Karpas-422 (cell line): ENCODE measurements around the gene TUBG2. TPM values are rescaled to one million over a fixed set of nuclear protein-coding genes. Genes with fewer than 3 reads are reported as not detected.
"Not testable (repeated sequence)": the region's sequence is repeated elsewhere in the genome, so short reads cannot be mapped to it uniquely, and the experiment has no call there.

Experiments
- DNase-seq: peaks from one replicate; pipeline ENCODE4 v3.0.0-alpha.2; 2015
- H2AFZ ChIP-seq: fragments of 200-600 bp; sonication (generic); 2 replicates; pipeline ENCODE4 v1.6.1; 2014; ENCODE audit warnings: antibody characterized with exemption, low read length, mixed read lengths
- H3K27ac ChIP-seq: fragments of 200-600 bp; sonication (generic); 2 replicates; pipeline ENCODE4 v1.5.1; 2014; ENCODE audit warnings: mild to moderate bottlenecking, low read length, moderate library complexity
- H3K27me3 ChIP-seq: fragments of 200-600 bp; sonication (generic); 2 replicates; pipeline ENCODE4 v1.6.1; 2014; ENCODE audit warnings: low read length, mixed read lengths
- H3K36me3 ChIP-seq: fragments of 200-600 bp; sonication (generic); 2 replicates; pipeline ENCODE4 v1.6.1; 2014; ENCODE audit warnings: low read length, mixed read lengths; ENCODE audit not compliant: insufficient read depth
- H3K4me1 ChIP-seq: fragments of 200-600 bp; sonication (generic); 2 replicates; pipeline ENCODE4 v1.6.1; 2014; ENCODE audit warnings: mild to moderate bottlenecking, low read length, mixed read lengths
- H3K4me2 ChIP-seq: fragments of 200-600 bp; sonication (generic); 2 replicates; pipeline ENCODE4 v1.6.1; 2014; ENCODE audit warnings: low read length, low read depth, mild to moderate bottlenecking; ENCODE audit not compliant: poor library complexity, severe bottlenecking
- H3K4me3 ChIP-seq: fragments of 200-600 bp; sonication (generic); 2 replicates; pipeline ENCODE4 v1.5.1; 2014; ENCODE audit warnings: mild to moderate bottlenecking, antibody characterized with exemption, low read length, mixed read lengths
- H3K79me2 ChIP-seq: fragments of 200-600 bp; sonication (generic); 2 replicates; pipeline ENCODE4 v1.6.1; 2014; ENCODE audit warnings: mild to moderate bottlenecking, low read length, mixed read lengths
- H3K9ac ChIP-seq: fragments of 200-600 bp; sonication (generic); 2 replicates; pipeline ENCODE4 v1.6.0; 2014; ENCODE audit warnings: low read length
- H3K9me2 ChIP-seq: fragments of 200-600 bp; sonication (generic), shearing (Covaris generic); replicated peaks from 2 replicates; pipeline ENCODE4 v1.6.0; 2014; ENCODE audit warnings: mild to moderate bottlenecking, low read length, moderate library complexity; ENCODE audit not compliant: insufficient read depth
- H3K9me3 ChIP-seq: fragments of 300-700, 200-600 bp; sonication (generic); 2 replicates; pipeline ENCODE4 v1.6.1; 2014; ENCODE audit warnings: low read length, mixed read lengths
- H4K20me1 ChIP-seq: fragments of 200-600 bp; sonication (generic); 2 replicates; pipeline ENCODE4 v1.6.1; 2014; ENCODE audit warnings: mild to moderate bottlenecking, antibody characterized with exemption, low read length, low read depth; ENCODE audit not compliant: insufficient read depth
- total RNA-seq: library from RNA; depleted of rRNA; stranded (reverse); fragments of >200 nt; shearing (Covaris generic); gene quantifications from 2 replicates; pipeline ENCODE4 v1.2.3, GENCODE V29; 2014; ENCODE audit warnings: low replicate concordance; rRNA removed

TUBG2 gene
- 15.3 and 17.5 TPM in 2 replicates for total RNA-seq

- no peaks in the 10 kb centered on the region for H3K79me2 ChIP-seq
- H3K4me2 ChIP-seq = peak within 1 kb of the TSS; percentile 98
- peak within 1 kb of the TSS; percentile 87 for H3K9ac ChIP-seq
- no peaks in the 10 kb centered on the region for H3K9me3 ChIP-seq
- peak within 1 kb of the TSS; percentile 30; the same call in 1 of the 2 replicates for H3K27ac ChIP-seq
- no peaks in the 10 kb centered on the region for H4K20me1 ChIP-seq
- H3K9me2 ChIP-seq = no peaks in the 10 kb centered on the region
- H3K4me3 ChIP-seq = peak within 1 kb of the TSS; percentile 95
- peaks cover 21% of the 10 kb centered on the region for H3K4me1 ChIP-seq
- peak; percentile 97 for DNase-seq
- H2AFZ ChIP-seq = peak within 1 kb of the TSS; percentile 93
- H3K27me3 ChIP-seq = no peaks in the 10 kb centered on the region
- H3K36me3 ChIP-seq = no peaks in the 10 kb centered on the region
These were observed at the start of gene TUBG2 for GRCh38 chr17:42659079-42659931. Gene TUBG2 (plus strand): TSS chr17:42659284. CDS start chr17:42659504, 220 bp downstream.

GRCh38 chr17:42609814-42610801 is 49.0 kb upstream of the TUBG2 start:
- H3K27me3 ChIP-seq, H3K9me2 ChIP-seq, H3K9me3 ChIP-seq, H4K20me1 ChIP-seq, H3K36me3 ChIP-seq: not testable (repeated sequence)
- Histone ChIP-seq H3K4me1 (peaks cover 31% of the 10 kb centered on the region), H3K4me3 (peak overlapping the region; percentile 98), H3K79me2 (peaks cover 50% of the 10 kb centered on the region), H3K9ac (peak overlapping the region; percentile 95), H2AFZ (peak overlapping the region; percentile 97), H3K4me2 (peak overlapping the region; percentile 99), H3K27ac (peak overlapping the region; percentile 46)
- peak; percentile 60 for DNase-seq

- DNase-seq = no peak
- H3K4me2 ChIP-seq = no peak overlapping the region
- no peaks in the 10 kb centered on the region for H3K27me3 ChIP-seq
These were observed 47.1 kb upstream of the TUBG2 start for GRCh38 chr17:42612013-42612412.

GRCh38 chr17:42613699-42614295 is 45.3 kb upstream of the TUBG2 start:
- no peaks in the 10 kb centered on the region for H3K9me2 ChIP-seq
- H3K36me3 ChIP-seq = peaks cover 12% of the 10 kb centered on the region; the same call in 1 of the 2 replicates
- no peak overlapping the region for H2AFZ ChIP-seq
- H3K79me2 ChIP-seq = peaks cover 13% of the 10 kb centered on the region
- no peak overlapping the region for H3K27ac ChIP-seq
- H3K4me1 ChIP-seq = peaks cover 23% of the 10 kb centered on the region
- no peak overlapping the region for H3K9ac ChIP-seq
- H3K4me3 ChIP-seq = no peak overlapping the region
- H3K4me2 ChIP-seq = no peak overlapping the region
- H3K9me3 ChIP-seq = no peaks in the 10 kb centered on the region
- no peaks in the 10 kb centered on the region for H3K27me3 ChIP-seq
- no peaks in the 10 kb centered on the region for H4K20me1 ChIP-seq
- DNase-seq = no peak

More at GRCh38 chr17:42612013-42612412, 47.1 kb upstream of the TUBG2 start:
- Histone ChIP-seq H3K27ac (no peak overlapping the region), H3K4me1 (peaks cover 21% of the 10 kb centered on the region), H3K9ac (no peak overlapping the region), H2AFZ (no peak overlapping the region), H3K36me3 (peaks cover 12% of the 10 kb centered on the region; the same call in 1 of the 2 replicates), H4K20me1 (no peaks in the 10 kb centered on the region), H3K4me3 (no peak overlapping the region), H3K9me3 (no peaks in the 10 kb centered on the region), H3K9me2 (no peaks in the 10 kb centered on the region), H3K79me2 (peaks cover 31% of the 10 kb centered on the region)

- no peak for DNase-seq
- no peaks in the 10 kb centered on the region for H4K20me1 ChIP-seq
- no peak overlapping the region for H3K4me3 ChIP-seq
- H3K4me2 ChIP-seq = peak overlapping the region; percentile 33
- H3K9me2 ChIP-seq = no peaks in the 10 kb centered on the region
- H3K27ac ChIP-seq = no peak overlapping the region
- no peaks in the 10 kb centered on the region for H3K9me3 ChIP-seq
- H2AFZ ChIP-seq = no peak overlapping the region
- H3K36me3 ChIP-seq = 0 out of 2 replicates have a peak, but pooled peaks cover 5% of the 10 kb centered on the region
- H3K4me1 ChIP-seq = peaks cover 20% of the 10 kb centered on the region
- no peaks in the 10 kb centered on the region for H3K79me2 ChIP-seq
- 0 out of 2 replicates have a peak overlapping the region, but pooled peaks have one; percentile 19 for H3K9ac ChIP-seq
- H3K27me3 ChIP-seq = no peaks in the 10 kb centered on the region
These were observed 41.1 kb upstream of the TUBG2 start for GRCh38 chr17:42617956-42618431.

GRCh38 chr17:42618442-42619150 is 40.5 kb upstream of the TUBG2 start:
- Histone ChIP-seq H3K27me3 (no peaks in the 10 kb centered on the region), H3K9ac (peak overlapping the region; percentile 19), H3K36me3 (0 out of 2 replicates have a peak, but pooled peaks cover 5% of the 10 kb centered on the region), H4K20me1 (no peaks in the 10 kb centered on the region), H3K9me3 (no peaks in the 10 kb centered on the region), H3K27ac (no peak overlapping the region), H3K9me2 (no peaks in the 10 kb centered on the region), H2AFZ (no peak overlapping the region; the same call in 1 of the 2 replicates), H3K4me1 (peaks cover 20% of the 10 kb centered on the region), H3K4me3 (no peak overlapping the region), H3K79me2 (no peaks in the 10 kb centered on the region), H3K4me2 (peak overlapping the region; percentile 33)
- peak; percentile 66 for DNase-seq

- not testable (repeated sequence) for H2AFZ ChIP-seq, H3K9me3 ChIP-seq, DNase-seq, H3K4me3 ChIP-seq, H3K79me2 ChIP-seq, H3K9ac ChIP-seq, H3K27ac ChIP-seq, H4K20me1 ChIP-seq, H3K27me3 ChIP-seq, H3K9me2 ChIP-seq, H3K36me3 ChIP-seq, H3K4me2 ChIP-seq
- H3K4me1 ChIP-seq = peaks cover 20% of the 10 kb centered on the region
These were observed 37.1 kb upstream of the TUBG2 start for GRCh38 chr17:42621987-42622386.
